OCI-LY3 (cell line): ENCODE data around the gene NUDT8.
"Not testable (repeated sequence)": the region's sequence is repeated elsewhere in the genome, so short reads cannot be mapped to it uniquely, and the experiment has no call there.

Source experiments
- H2AFZ ChIP-seq: fragments of 200-600, 300-600 bp; shearing (Covaris generic); 2 replicates; pipeline ENCODE4 v1.6.0; 2014; ENCODE audit warnings: antibody characterized with exemption, low read depth, low read length
- H3K27ac ChIP-seq: fragments of 200-600, 300-600 bp; sonication (generic); 2 replicates; pipeline ENCODE4 v1.5.1; 2014; ENCODE audit warnings: mild to moderate bottlenecking, low read length, moderate library complexity, mixed read lengths
- H3K27me3 ChIP-seq: fragments of 200-600, 300-600 bp; sonication (generic); 2 replicates; pipeline ENCODE4 v1.6.1; 2014; ENCODE audit warnings: low read depth, low read length, mixed read lengths
- H3K36me3 ChIP-seq: fragments of 200-600, 300-600 bp; sonication (generic); replicated peaks from 2 replicates; pipeline ENCODE3; 2014; ENCODE audit warnings: low read depth, low read length, mixed read lengths
- H3K4me1 ChIP-seq: fragments of 300-600, 200-600 bp; sonication (generic); 2 replicates; pipeline ENCODE4 v1.6.1; 2014; ENCODE audit warnings: low read length, mixed read lengths
- H3K4me2 ChIP-seq: fragments of 200-600, 300-600 bp; sonication (generic); 2 replicates; pipeline ENCODE4 v1.6.1; 2014; ENCODE audit warnings: low read length, mixed read lengths
- H3K4me3 ChIP-seq: fragments of 300-600, 200-600 bp; sonication (generic); 2 replicates; pipeline ENCODE4 v1.5.1; 2014; ENCODE audit warnings: antibody characterized with exemption, mild to moderate bottlenecking, low read length, moderate library complexity
- H3K79me2 ChIP-seq: fragments of 300-600, 200-600 bp; shearing (Covaris generic); 2 replicates; pipeline ENCODE4 v1.6.1; 2014; ENCODE audit warnings: mild to moderate bottlenecking, low read length, mixed read lengths
- H3K9ac ChIP-seq: fragments of 300-600, 200-600 bp; shearing (Covaris generic); 2 replicates; pipeline ENCODE4 v1.6.0; 2014; ENCODE audit warnings: mild to moderate bottlenecking, low read length, moderate library complexity
- H3K9me3 ChIP-seq: fragments of 200-600, 300-600 bp; shearing (Covaris generic); 2 replicates; pipeline ENCODE4 v1.6.1; 2014; ENCODE audit warnings: low read length, mixed read lengths; ENCODE audit not compliant: insufficient read depth
- H4K20me1 ChIP-seq: fragments of 200-600, 300-600 bp; sonication (generic); 2 replicates; pipeline ENCODE4 v1.6.1; 2016; ENCODE audit warnings: low read length, mixed read lengths; ENCODE audit not compliant: insufficient read depth
- EZH2phosphoT487 ChIP-seq: fragments of 200-600 bp; shearing (Covaris generic); IDR thresholded peaks from 2 replicates; pipeline ENCODE4 v1.6.1; 2018; ENCODE audit warnings: antibody characterized with exemption, mixed run types, low read depth
- TF ChIP-seq, protein P1 (sequence below): fragments of 200-600, 300-600 bp; sonication (generic); IDR thresholded peaks from 2 replicates; pipeline ENCODE4 v1.5.1; 2014; ENCODE audit warnings: antibody characterized with exemption, low read length, low read depth

Gene NUDT8

GRCh38 chr11:67599149-67599548, 30.6 kb downstream of the NUDT8 start:
- H3K4me2 ChIP-seq = no peak overlapping the region
- H3K4me3 ChIP-seq = no peak overlapping the region
- H3K9ac ChIP-seq = no peak overlapping the region
- H3K36me3 ChIP-seq = no peaks in the 10 kb centered on the region
- no peak overlapping the region for H2AFZ ChIP-seq
- no peak overlapping the region for H3K27ac ChIP-seq
- no peaks in the 10 kb centered on the region for H3K79me2 ChIP-seq
- H3K27me3 ChIP-seq = peaks cover 21% of the 10 kb centered on the region; the same call in 1 of the 2 replicates
- H3K4me1 ChIP-seq = peaks cover 9% of the 10 kb centered on the region
- no peaks in the 10 kb centered on the region for H4K20me1 ChIP-seq
- peaks cover 8% of the 10 kb centered on the region for H3K9me3 ChIP-seq
- TF ChIP-seq, protein P1, sequence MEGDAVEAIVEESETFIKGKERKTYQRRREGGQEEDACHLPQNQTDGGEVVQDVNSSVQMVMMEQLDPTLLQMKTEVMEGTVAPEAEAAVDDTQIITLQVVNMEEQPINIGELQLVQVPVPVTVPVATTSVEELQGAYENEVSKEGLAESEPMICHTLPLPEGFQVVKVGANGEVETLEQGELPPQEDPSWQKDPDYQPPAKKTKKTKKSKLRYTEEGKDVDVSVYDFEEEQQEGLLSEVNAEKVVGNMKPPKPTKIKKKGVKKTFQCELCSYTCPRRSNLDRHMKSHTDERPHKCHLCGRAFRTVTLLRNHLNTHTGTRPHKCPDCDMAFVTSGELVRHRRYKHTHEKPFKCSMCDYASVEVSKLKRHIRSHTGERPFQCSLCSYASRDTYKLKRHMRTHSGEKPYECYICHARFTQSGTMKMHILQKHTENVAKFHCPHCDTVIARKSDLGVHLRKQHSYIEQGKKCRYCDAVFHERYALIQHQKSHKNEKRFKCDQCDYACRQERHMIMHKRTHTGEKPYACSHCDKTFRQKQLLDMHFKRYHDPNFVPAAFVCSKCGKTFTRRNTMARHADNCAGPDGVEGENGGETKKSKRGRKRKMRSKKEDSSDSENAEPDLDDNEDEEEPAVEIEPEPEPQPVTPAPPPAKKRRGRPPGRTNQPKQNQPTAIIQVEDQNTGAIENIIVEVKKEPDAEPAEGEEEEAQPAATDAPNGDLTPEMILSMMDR = no peak
- no peak for TF ChIP-seq EZH2phosphoT487

DNA sequence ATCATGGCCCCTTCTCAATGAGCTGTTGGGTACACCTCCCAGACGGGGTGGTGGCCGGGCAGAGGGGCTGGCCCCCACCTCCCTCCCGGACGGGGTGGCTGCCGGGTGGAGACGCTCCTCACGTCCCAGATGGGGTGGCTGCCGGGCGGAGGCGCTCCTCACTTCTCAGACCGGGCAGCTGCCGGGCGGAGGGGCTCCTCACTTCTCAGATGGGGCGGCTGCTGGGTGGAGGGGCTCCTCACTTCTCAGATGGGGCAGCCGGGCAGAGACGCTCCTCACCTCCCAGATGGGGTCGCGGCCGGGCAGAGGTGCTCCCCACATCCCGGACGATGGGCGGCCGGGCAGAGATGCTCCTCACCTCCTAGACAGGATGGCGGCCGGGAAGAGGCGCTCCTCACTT, 31.8 kb downstream of the NUDT8 start:
- H3K36me3 ChIP-seq, H3K9ac ChIP-seq, H3K4me1 ChIP-seq, H3K79me2 ChIP-seq, H2AFZ ChIP-seq, H3K9me3 ChIP-seq, H3K4me3 ChIP-seq, H3K4me2 ChIP-seq, H3K27ac ChIP-seq, H4K20me1 ChIP-seq: not testable (repeated sequence)
- peaks cover 20% of the 10 kb centered on the region; the same call in 1 of the 2 replicates for H3K27me3 ChIP-seq

GRCh38 chr11:67597458-67597857, 32.3 kb downstream of the NUDT8 start:
- not testable (repeated sequence) for H4K20me1 ChIP-seq, H2AFZ ChIP-seq, H3K9me3 ChIP-seq, H3K4me2 ChIP-seq, H3K36me3 ChIP-seq, H3K4me3 ChIP-seq, H3K9ac ChIP-seq, H3K27ac ChIP-seq, H3K4me1 ChIP-seq, H3K79me2 ChIP-seq
- H3K27me3 ChIP-seq = peaks cover 16% of the 10 kb centered on the region; the same call in 1 of the 2 replicates

DNA sequence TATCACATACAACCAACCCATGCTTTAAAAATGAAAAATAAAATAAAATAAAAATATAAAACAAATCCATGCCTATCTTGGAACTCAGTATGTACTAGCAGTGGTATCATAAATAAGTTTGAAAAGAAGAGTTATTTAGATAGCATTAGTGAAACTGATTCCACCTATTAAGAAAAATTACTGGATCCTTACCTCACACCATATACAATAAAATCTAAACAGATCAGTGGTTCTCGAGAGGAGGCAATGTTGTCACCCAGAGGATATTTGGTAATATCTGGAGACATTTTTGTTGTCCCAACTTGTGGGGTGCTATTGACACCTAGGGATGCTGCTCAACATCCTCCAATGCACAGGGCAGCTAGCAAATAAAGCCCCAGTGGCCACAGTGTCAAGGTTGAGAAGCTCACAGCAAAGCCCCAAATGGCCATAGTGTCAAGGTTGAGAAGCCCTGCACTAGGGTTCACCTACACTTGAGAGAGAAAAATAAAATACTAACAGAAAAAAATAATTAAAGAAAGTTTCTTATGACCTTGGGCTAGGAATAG, 32.9 kb downstream of the NUDT8 start:
- H3K4me1 ChIP-seq = peaks cover 9% of the 10 kb centered on the region
- peaks cover 16% of the 10 kb centered on the region; the same call in 1 of the 2 replicates for H3K27me3 ChIP-seq
- no peak for TF ChIP-seq EZH2phosphoT487
- TF ChIP-seq, protein P1 = no peak
- peaks cover 3% of the 10 kb centered on the region; the same call in 1 of the 2 replicates for H3K9me3 ChIP-seq
- no peaks in the 10 kb centered on the region for H3K36me3 ChIP-seq
- H4K20me1 ChIP-seq = no peaks in the 10 kb centered on the region
- H2AFZ ChIP-seq = no peak overlapping the region
- no peak overlapping the region for H3K9ac ChIP-seq
- H3K4me2 ChIP-seq = no peak overlapping the region
- no peak overlapping the region for H3K27ac ChIP-seq
- H3K79me2 ChIP-seq = no peaks in the 10 kb centered on the region
- H3K4me3 ChIP-seq = no peak overlapping the region

- Histone ChIP-seq H2AFZ (no peak overlapping the region), H3K36me3 (peaks cover 6% of the 10 kb centered on the region), H4K20me1 (no peaks in the 10 kb centered on the region), H3K4me1 (peaks cover 12% of the 10 kb centered on the region), H3K9me3 (peaks cover 3% of the 10 kb centered on the region; the same call in 1 of the 2 replicates), H3K27ac (no peak overlapping the region), H3K27me3 (0 out of 2 replicates have a peak, but pooled peaks cover 5% of the 10 kb centered on the region), H3K4me3 (no peak overlapping the region), H3K4me2 (no peak overlapping the region), H3K79me2 (no peaks in the 10 kb centered on the region), H3K9ac (no peak overlapping the region)
- no peak for TF ChIP-seq EZH2phosphoT487
- TF ChIP-seq, protein P1 = no peak
These were observed 35.3 kb downstream of the NUDT8 start for GRCh38 chr11:67594480-67594879.
